ENCODE results near the gene SSTR4. TPM values are rescaled to one million over a fixed set of nuclear protein-coding genes. Genes with fewer than 3 reads are reported as not detected.
"Not testable (repeated sequence)": the region's sequence is repeated elsewhere in the genome, so short reads cannot be mapped to it uniquely, and the experiment has no call there.

SSTR4 gene, protein sequence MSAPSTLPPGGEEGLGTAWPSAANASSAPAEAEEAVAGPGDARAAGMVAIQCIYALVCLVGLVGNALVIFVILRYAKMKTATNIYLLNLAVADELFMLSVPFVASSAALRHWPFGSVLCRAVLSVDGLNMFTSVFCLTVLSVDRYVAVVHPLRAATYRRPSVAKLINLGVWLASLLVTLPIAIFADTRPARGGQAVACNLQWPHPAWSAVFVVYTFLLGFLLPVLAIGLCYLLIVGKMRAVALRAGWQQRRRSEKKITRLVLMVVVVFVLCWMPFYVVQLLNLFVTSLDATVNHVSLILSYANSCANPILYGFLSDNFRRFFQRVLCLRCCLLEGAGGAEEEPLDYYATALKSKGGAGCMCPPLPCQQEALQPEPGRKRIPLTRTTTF
- polyA plus RNA-seq (2012; ENCODE audit: insufficient read depth, insufficient read length, low read depth) = not detected

GRCh38 chr20:23034721-23035671, at the start of gene SSTR4:
Gene SSTR4 (plus strand): TSS chr20:23035312. CDS start chr20:23035484, 172 bp downstream.
- Histone ChIP-seq H3K4me3 (ENCODE audit: low read depth, low read length) (no peak within 1 kb of the TSS), H3K36me3 (no peaks in the 10 kb centered on the region), H3K9me3 (no peaks in the 10 kb centered on the region; the same call in 1 of the 2 replicates), H3K4me1 (no peaks in the 10 kb centered on the region), H3K27me3 (no peaks in the 10 kb centered on the region)
- no peak for DNase-seq
- TF ChIP-seq, protein P1, sequence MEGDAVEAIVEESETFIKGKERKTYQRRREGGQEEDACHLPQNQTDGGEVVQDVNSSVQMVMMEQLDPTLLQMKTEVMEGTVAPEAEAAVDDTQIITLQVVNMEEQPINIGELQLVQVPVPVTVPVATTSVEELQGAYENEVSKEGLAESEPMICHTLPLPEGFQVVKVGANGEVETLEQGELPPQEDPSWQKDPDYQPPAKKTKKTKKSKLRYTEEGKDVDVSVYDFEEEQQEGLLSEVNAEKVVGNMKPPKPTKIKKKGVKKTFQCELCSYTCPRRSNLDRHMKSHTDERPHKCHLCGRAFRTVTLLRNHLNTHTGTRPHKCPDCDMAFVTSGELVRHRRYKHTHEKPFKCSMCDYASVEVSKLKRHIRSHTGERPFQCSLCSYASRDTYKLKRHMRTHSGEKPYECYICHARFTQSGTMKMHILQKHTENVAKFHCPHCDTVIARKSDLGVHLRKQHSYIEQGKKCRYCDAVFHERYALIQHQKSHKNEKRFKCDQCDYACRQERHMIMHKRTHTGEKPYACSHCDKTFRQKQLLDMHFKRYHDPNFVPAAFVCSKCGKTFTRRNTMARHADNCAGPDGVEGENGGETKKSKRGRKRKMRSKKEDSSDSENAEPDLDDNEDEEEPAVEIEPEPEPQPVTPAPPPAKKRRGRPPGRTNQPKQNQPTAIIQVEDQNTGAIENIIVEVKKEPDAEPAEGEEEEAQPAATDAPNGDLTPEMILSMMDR (IDR thresholded peaks at IDR 0.05; ENCODE audit: low read depth, low read length) = no peak

DNA sequence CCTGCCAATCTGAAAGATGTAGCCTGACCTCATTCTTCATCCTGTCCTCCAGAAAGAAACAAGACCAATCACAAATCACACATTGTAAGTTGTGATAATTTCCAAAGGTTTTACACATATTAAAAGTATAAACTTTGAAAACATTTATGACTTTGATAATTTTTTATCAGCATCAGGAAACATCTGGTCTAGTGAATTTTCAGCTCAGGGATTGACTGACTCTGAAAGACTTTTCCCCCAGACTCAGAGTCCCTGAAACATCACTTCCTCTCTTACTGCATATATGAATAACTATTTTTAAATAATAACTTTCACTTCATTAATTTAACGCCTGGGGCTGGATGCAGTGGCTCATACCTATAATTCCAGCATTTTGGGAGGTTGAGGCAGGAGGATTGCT, 48.5 kb upstream of the SSTR4 start:
- TF ChIP-seq, protein P1 (IDR thresholded peaks at IDR 0.05; ENCODE audit: low read depth, low read length) = no peak
- Histone ChIP-seq H3K4me1 (no peaks in the 10 kb centered on the region), H3K9me3 (no peaks in the 10 kb centered on the region; the same call in 1 of the 2 replicates), H3K27me3 (no peaks in the 10 kb centered on the region), H3K36me3 (no peaks in the 10 kb centered on the region), H3K4me3 (ENCODE audit: low read depth, low read length) (no peak overlapping the region)
- no peak for DNase-seq

DNA sequence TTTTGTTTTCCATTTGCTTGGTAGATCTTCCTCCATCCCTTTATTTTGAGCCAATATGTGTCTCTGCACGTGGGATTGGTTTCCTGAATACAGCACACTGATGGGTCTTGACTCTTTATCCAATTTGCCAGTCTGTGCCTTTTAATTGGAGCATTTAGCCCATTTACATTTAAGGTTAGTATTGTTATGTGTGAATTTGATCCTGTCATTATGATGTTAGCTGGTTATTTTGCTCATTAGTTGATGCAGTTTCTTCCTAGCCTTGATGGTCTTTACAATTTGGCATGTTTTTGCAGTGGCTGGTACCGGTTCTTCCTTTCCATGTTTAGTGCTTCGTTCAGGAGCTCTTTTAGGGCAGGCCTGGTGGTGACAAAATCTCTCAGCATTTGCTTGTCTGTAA, 43.7 kb upstream of the SSTR4 start:
- H3K4me1 ChIP-seq; H3K36me3 ChIP-seq; H3K9me3 ChIP-seq; H3K4me3 ChIP-seq (ENCODE audit: low read depth, low read length); H3K27me3 ChIP-seq; DNase-seq: not testable (repeated sequence)

DNA sequence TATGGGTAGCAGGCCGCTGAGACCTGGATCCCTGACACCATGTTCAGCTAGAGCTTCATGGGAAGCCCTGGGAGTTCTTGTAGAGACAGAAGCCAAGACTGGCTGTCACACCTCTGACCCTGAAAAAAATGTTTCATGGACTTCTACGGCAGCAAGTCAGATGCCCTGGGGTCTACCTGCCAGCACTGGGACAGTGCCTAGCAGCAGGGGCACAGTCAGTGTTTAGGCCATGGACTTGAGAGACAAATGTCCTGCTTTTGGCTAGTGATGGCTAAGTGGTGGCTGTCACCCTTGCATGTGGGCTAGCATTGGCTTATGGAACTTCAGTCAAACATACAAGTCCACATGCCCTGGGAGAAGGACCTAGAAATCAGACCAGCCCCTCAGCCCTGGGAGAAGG, 41.3 kb upstream of the SSTR4 start:
- Histone ChIP-seq H3K27me3 (no peaks in the 10 kb centered on the region), H3K9me3 (no peaks in the 10 kb centered on the region), H3K4me3 (ENCODE audit: low read depth, low read length) (no peak overlapping the region), H3K4me1 (no peaks in the 10 kb centered on the region), H3K36me3 (no peaks in the 10 kb centered on the region)
- TF ChIP-seq, protein P1 (IDR thresholded peaks at IDR 0.05; ENCODE audit: low read depth, low read length) = no peak
- DNase-seq = no peak

DNA sequence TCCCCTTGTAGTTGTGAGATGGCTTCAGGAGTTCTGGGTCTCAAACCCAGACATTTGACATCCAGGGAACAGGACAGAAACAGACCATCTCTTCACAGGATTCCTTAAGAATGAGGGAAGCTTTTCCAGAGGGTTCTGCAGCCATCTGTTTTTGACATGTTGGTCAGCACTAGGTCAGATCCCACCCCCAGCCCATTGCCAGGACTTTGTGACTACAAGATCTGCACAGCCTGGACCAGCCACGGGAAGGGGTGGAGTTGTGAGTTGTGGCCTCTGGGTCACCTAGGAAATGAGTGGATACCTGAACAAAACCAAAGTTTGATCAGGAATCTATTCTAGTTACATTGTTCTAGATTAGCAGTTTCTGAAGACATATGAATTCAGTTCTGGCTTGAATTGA, 39.2 kb upstream of the SSTR4 start:
- H3K9me3 ChIP-seq = no peaks in the 10 kb centered on the region
- H3K36me3 ChIP-seq = no peaks in the 10 kb centered on the region

DNA sequence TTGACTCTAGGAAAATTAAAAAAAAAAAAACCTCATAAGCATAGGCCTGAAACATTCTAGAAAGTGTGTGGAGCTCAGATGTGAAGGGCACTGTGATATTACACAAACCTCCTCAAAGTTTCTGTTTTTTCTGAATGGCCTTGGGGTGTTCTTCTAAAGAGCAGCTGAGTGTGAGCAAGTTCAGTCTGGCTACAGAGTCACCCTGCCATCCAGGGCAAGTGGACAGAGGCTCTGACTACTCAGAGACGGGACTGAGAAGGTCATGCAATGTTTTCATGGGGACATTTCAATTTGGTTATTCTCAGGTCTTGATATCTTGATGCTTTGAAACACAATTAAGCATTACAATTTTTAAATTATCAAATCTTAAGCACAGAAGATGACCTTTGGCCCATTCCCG, 36.6 kb upstream of the SSTR4 start:
- no peak for DNase-seq
- TF ChIP-seq, protein P1 (IDR thresholded peaks at IDR 0.05; ENCODE audit: low read depth, low read length) = no peak
- H3K27me3 ChIP-seq = no peaks in the 10 kb centered on the region

More for the DNA sequence above, 39.2 kb upstream of the SSTR4 start:
- Histone ChIP-seq H3K4me3 (ENCODE audit: low read depth, low read length) (no peak overlapping the region), H3K4me1 (no peaks in the 10 kb centered on the region), H3K27me3 (no peaks in the 10 kb centered on the region)
- DNase-seq = no peak
- TF ChIP-seq, protein P1 (IDR thresholded peaks at IDR 0.05; ENCODE audit: low read depth, low read length) = no peak

More for the DNA sequence above, 36.6 kb upstream of the SSTR4 start:
- Histone ChIP-seq H3K4me3 (ENCODE audit: low read depth, low read length) (no peak overlapping the region), H3K4me1 (no peaks in the 10 kb centered on the region), H3K9me3 (no peaks in the 10 kb centered on the region), H3K36me3 (no peaks in the 10 kb centered on the region)
